HG02840 (cell line): ENCODE data around the gene KRTAP29-1.

Source experiments
- ATAC-seq: cut with Tn5 transposase; IDR thresholded peaks from one replicate; pipeline ENCODE4 v1.9.1; 2021; ENCODE audit warnings: mild to moderate bottlenecking, moderate library complexity, moderate number of reproducible peaks; ENCODE audit not compliant: unreplicated experiment, low FRiP score

KRTAP29-1 gene

DNA sequence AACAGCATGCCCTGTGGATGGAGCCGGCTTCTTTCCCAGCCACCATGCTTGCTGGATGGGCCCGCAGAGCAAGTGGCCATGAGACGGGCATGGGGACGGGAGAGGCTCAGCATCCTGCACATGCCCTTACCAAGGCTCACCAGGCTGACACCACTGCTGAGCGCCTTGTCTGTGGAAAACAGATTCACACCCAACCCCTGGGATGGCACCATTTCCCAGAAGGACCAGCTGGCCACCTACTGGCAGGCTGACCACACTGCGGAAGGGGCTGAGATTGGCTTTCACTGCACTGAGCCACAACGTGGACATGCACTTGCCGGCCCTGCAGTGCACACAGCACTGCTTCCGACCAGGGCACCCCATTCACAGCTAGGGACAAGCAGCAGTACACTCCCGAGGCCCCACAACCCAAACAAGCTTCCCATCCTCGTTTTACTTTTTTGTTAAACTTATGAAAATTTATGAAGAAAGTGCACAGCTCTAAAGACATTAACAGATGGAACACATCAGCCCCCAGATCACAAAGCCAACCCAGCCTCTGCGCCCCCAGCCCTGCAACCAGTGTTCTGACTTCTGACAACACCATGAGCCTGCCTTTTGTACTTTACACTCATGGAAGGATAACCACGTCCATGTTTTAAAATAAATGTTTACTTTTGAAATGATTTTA, 26.8 kb upstream of the KRTAP29-1 start:
- ATAC-seq, result no peak

DNA sequence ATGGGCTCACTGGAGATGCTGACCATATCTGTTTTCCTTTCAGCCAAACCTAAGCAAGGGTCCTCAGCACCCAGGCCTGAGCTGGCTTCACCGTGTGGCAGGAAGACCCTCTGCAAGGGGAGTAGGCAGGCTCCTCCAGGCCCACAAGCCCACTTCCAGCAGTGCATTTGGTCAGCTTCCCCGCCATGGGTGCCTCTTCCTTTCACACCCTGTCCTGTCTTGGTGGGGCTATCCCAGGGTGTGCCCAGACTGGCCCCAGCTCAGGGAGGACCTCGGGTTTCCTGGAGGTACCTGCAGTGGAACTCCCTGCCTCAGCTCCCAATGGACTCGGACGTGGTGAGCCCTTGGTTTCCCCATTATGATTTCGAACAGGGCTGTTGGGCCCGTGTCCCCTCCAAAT, 25.6 kb upstream of the KRTAP29-1 start:
- ATAC-seq, result no peak

DNA sequence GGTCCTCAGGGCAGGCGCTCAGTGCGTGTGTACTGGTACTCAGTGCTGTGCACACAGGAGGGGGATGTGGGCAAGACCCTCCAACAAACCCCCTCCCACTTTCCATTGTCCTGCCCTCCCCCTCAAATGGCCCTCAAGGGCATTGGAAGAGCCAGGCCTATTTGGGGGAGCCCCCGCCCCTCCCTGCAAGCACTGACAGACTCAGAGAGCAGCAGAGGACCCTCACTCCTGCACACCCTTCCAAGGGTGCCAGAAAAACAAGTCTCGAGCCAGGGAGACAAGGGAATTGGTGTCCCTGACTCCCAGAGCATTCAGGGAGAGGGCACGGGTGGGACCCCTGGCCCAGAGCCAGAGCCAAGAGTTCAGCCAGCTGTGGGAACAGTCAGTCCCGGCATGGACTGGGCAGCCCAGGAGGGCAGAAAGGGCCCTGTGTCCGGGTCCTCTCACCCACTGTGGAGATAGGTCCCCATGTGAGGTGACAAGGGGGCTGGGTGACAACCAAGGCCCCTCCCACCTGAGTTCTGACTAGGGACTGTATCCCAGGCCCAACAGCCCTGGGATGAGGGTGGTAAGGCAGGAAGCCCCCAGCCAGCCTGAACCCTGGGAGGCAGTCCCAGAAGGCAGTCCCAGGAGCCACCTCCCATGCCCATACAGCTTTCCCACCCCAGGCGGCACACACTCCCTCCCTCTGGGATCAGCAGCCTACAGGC, 24.9 kb upstream of the KRTAP29-1 start:
- no peak for ATAC-seq

DNA sequence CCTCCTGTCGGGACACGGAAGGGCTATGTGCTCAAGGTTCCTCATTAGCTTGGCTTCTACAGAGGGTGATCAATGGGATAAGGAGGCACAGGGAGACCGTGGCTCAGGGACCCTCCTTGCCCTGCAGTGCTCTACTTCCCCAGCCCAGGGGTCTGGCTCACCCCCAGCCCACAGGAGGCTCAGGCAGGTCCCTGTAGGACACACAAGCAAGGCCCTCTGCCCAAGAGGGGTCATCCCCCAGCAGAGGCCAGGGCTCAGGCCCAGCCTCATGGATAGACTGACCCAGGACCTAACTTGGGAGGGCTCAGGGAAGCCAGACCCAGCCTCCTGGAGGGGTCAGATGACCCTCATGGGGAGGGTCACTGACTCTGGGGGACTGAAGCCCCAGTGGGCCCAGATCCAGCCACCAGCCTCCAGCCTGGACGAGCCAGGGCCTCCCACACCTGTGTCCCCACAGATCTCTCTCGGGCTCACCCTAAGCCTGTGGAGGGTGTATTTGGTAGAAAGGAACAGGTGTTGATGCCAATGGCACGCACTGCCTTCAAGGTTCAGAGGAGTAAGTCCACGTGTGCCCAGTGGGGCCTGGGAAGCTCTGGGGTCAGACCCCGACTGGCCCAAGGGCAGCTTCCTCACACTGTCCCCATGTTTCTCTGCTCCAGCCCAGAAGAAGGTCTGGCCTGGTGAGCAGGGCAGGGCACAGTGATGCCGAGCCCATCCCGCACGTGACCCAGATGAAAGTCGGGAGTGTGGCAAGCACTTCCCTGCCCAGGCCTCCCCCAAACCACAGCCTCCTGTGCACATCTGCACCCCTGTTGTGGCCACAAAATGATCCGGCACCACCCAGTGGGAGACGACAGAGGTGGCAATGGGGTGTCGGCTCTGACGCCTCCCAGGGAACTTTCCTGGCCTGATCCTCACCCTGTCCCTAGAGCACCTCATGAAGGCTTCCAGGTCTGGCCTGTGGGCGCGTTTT, 23.8 kb upstream of the KRTAP29-1 start:
- no peak for ATAC-seq

DNA sequence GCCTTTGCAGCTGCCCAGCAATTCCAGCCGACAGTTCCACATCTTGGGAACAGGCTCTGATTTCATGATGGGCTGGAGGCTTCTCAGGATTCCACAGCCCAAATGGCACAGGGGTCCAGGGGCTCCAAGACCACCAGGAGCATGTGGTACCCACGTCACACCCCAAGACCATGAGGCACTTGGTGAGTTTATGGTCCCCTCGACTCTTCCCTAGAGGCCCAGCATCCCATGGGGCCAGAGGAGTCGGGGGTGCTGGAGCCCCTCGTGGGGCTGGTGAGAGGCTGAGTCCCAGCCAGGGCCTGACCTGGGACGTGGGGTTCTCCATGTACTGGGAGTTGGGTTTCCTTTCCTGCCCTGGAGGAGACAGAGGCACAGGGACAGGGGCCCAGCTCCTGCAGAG, 23.0 kb upstream of the KRTAP29-1 start:
- no peak for ATAC-seq

DNA sequence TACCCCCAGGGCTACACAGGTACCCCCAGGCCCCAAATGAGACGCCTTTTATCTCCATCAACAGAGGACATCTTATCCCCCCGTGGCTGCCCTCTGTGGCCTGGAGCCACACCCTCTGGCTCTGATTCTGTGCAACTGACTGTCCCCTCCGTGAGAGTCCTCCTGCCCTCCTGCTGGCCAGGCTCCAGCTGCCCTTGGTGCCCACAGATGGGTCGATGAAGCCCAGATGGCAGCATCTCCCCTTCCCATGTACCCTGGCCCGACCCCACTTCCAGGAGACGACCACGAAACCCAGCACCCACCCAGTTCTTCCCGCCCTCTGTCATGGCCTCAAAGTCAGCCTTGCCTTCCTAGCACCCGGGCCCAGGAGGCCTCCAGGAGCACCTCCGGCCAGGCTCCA, 22.5 kb upstream of the KRTAP29-1 start:
- no peak for ATAC-seq

DNA sequence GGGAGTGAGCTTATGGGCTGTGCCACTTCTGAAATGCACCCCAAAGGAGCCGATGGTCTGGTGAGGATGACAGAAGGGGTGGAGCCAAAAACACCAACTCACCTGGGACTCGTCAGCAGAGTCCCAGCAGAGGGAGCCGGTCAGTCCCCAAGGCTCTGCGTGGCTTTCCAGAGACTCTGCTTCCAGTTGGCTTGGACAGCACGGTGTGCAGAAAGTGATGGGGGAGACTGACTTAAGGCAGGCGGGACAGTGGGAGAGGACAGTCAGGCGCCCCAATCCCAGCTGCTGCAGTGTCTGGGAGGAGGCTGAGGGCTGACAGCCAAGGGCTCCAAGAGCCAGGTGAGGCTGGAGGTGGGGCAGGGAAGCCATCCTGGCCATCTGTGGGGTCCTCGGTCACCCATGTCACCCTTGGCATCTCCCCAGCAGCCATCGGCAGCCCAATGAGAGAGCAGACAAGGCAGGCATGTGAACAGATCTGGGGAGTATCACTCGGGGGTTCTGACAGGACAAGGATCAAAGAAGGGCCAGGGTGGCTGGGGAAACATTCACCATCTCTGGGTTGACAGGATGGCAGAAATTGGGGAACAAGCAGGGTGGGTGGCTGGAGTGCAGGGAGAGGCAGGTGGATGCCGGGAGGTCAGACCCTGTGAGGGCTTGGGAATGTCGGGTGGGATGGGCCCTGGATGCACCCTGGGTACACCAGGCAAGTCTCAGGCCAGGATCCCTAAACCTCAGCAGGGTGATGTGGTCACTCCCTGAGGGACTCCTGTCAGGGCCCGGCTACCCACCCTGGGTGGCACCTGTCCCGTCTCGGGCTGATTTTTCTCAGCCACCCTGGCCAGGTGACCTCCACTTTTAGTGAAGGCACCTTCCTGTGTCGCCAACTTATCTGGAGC, 21.8 kb upstream of the KRTAP29-1 start:
- no peak for ATAC-seq

DNA sequence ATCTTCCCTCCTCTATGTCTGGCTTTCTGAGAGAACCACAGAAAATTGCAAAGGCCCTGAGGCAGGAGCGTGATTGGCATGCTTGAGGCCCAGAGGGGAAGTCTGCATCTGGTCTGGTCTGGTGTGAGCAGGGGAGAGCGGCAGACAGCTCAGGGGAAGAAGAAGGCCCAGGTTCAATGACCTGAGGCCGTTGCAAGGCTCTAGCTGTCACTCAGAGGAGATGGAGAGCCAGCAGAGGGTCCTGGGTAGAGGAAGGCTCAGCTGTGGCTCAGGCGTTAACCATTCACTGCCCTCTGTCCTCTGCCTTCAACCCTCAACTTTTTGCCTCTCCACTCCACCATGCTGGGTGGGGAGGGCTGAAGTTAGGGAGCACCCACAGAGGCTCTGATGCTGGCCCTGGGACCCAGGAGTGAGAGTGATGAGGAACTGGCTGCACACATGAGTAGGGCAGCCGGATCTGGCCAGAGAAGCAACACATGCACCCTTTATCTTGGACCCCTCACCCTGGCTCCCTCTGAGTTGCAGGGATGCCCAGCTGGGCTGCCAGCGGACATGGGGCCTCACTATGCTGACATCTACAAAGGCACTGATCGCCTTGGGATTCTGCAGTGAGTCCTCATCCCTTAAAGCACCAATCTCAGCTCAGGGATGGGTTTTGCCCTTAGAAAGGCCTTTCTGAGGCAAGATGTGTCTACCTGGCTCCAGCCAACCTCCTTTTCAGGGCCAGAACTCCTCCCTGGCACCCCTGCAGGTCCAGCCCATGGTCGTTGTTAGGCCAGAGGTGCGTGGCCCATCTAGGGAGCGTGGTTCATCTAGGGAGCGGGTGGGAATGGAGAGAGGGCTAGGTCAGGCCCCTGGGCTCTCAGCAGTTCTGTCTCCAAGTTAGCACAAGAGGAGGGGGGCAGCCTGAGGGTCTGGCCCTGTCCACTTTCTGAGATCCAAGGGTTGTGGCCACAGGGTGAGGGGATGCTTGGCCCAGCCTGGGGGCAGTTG, 20.5 kb upstream of the KRTAP29-1 start:
- ATAC-seq, result no peak

DNA sequence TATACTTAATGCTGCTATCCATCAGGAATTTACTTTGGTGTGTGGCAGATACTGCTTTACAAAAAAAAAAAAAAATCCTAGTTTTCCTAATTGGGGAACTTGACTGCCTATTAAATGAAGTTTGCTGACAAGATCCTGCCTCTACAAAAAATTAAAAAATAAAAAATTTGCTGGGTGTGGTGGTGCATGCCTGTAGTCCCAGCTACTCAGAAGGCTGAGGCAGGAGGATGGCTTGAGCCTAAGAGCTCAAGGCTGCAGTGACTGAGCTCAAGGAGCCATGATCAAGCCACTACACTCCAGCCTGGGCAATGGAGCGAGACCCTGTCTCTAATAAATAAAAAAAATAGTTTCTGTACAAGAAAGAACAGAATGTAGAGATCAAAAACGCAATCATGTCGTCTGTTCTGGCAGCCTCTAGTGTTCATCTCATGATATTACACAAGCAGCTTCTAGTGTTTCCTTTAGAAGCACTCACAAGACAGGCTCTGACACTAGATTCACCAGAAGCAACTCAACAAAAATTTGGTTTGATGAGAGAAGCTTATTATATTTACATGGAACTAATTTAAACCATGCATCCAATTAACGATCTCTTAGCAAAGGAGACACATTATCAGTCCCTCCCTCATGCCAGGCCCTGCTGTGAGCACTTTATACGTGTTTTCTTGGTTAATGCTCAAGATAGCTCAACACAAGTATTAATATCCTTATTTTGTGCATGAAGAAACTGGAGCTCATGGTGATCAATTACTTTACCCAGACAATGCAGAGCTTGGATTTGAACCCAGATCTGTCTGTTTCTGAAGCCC, 19.6 kb upstream of the KRTAP29-1 start:
- no peak for ATAC-seq

DNA sequence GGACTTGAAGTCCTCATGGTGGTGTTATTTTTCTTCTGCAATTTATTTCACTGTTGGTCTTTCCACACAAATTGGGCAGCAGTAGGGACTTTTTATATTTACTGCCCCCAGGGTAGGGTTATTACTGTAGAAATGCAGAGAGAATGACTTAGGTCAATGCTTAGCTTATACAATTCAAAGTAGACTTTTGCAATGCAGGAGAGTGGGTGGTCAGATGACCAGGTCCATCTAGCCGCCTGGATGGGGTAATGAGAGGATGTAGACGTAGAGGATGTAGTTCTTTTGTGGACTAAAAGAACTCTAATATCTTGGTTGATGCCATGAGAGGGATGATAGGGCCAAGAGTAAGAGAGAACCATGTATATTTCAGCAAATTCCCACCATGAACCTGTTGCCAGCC, 15.6 kb upstream of the KRTAP29-1 start:
- no peak for ATAC-seq

DNA sequence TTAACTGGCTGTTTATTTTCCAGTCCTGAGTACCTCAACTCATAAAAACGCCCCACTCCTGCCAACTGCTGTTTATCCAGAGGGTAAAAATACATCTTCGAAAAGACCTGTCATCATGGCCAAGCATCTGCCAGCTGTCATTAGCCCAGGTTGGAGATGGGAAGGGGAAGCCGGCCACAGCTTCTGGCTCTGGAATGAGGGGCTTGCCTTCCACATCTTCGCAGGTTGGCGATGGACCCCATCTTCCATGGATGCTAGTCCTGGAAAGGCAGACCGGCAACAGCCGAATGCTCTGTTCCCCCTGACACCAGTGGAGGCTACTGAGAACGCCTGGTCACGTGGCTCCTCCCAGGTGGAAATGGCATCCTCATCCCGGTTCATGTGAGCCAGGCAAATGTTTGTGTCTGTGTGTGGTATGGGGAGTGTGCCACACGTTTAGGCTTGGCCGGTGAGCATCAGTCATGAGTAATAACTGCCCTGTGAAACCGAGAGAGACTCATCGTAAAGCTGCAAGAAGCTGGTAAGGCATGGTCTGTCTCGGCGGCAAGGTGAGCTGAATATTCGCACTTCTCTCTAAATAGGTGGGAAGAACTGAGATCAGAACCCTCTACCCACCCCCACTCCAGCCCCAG, 13.3 kb upstream of the KRTAP29-1 start:
- ATAC-seq, result no peak

DNA sequence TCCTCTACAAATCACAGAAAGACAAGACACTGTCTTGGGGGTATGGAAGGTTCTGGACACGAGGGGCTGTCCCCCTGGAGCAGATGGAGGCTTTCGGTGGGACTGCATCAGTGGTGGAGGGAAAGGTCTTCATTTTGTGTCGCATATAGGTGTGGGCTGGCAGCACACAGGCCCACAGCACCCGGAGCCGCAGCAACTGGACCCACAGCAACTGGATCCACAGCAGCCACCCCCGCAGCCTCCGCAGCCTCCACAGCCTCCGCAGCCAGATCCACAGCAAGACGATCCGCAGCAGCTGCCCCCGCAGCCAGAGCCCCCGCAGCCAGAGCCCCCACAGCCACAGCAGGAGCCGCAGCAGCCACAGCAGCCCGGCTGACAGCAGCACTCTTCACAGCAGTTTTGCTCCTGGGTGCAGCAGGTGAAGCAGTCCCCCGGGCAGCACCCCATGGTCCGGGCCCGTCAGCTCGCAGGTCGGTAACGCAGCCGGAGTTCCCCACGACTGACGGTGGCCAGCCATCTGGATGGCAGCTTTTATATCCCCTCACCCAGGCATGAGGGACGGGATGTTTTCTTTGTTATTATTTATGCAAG, 12.6 kb upstream of the KRTAP29-1 start, which contains the start of gene KRTAP17-1:
Gene KRTAP17-1 (minus strand): TSS at position 507 of the 591 bp plus-strand sequence. CDS start 60 bp downstream, at position 447.
- ATAC-seq, result no peak

DNA sequence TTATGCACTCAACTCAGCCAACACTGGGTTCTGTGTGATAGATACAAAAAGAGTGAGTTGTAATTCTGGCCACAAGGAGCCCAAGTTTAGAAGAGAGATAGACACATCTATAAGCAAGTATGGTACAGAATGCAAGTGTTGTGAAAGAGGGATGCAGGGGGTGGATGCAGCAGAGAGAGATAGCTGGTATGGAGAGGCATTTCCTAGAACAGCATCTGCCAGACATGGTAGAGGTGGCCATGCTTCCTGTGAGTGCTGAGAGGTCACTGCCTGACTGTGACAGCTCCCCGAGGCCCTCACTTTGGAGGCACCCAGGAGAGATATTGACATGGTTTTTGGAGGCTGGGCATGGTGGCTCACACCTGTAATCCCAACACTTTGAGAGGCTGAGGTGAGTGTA, 8.5 kb upstream of the KRTAP29-1 start:
- no peak for ATAC-seq

DNA sequence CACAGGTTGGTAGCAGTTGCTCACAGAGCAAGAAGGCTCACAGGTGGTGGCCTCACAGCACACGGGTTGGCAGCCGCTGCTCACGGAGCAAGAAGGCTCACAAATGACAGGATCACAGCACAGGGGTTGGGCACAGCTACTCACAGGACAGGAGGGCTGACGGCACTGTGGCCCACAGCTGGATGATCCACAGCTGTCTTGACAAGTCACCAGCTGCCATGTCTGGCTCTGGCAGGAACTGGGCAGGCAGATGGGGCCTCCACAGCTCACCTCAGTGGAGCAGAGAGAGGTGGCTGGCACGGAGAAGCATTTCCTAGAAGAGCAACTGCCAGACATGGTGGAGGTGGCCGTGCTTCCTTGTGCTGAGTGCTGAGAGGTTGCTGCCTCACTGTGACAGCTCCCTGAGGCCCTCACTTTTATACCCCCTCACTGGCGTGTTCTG, 6.3 kb upstream of the KRTAP29-1 start, which contains the start of gene KRTAP16-1:
Gene KRTAP16-1 (minus strand): TSS at position 392 of the 442 bp plus-strand sequence. CDS start 56 bp downstream, at position 336.
- ATAC-seq, result no peak

DNA sequence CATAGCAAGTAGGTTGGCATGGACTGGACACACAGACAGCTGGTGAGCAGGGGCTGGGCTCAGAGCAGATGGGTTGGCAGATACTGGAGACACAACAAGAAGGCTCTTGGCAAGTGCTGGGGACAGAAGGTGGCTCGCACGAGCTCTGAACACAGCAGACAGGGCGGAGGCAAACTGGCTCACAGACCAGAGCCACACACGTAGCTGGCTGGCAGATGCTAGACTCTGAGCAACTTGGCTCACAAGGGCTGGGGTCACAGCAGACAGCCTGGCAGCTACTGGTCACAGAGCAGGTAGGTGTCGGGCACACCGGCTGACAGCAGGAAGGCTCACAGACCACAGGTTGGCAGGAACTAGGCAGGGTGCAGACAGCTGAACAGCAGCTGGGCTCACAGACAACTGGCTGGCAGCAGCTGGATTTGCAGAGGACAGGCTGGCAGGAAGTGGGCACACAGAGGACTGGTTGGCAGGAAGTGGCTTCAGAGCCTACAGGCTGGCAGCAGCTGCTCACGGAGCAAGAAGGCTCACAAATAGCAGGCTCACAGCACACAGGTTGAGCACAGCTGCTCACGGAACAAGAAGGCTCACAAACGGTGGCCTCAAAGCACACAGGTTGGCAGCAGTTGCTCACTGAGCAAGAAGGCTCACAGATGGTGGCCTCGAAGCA, 5.7 kb upstream of the KRTAP29-1 start:
- no peak for ATAC-seq

DNA sequence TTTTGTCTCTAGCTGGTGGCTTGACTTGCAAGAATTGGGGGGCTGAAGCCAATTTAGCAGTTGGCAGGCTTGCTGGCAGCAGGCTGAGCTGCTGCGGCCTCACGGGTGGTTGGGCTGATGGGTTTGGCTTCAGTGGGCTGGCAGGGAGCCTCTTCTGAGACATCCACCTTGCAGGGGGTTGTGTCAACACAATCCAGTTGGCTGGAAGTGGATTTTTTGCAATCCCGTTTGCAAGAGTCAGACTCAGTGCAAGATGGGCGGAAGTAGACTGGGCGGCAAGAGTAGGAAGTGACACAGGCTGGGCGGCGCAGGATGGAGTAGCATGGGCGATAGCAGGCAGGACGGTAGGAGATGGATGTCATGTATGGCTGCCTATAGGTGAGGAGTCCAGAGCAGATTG, 5.0 kb upstream of the KRTAP29-1 start:
- ATAC-seq, result no peak
